ENCODE results near the gene ZNF653. TPM values are rescaled to one million over a fixed set of nuclear protein-coding genes. Genes with fewer than 3 reads are reported as not detected.

ZNF653 gene
- total and polyA plus RNA-seq, 2 of the 8 experiments (the other 6 are each of a cell fraction or from before 2014, with no cell fraction given): 7.0 to 7.9 TPM

DNA sequence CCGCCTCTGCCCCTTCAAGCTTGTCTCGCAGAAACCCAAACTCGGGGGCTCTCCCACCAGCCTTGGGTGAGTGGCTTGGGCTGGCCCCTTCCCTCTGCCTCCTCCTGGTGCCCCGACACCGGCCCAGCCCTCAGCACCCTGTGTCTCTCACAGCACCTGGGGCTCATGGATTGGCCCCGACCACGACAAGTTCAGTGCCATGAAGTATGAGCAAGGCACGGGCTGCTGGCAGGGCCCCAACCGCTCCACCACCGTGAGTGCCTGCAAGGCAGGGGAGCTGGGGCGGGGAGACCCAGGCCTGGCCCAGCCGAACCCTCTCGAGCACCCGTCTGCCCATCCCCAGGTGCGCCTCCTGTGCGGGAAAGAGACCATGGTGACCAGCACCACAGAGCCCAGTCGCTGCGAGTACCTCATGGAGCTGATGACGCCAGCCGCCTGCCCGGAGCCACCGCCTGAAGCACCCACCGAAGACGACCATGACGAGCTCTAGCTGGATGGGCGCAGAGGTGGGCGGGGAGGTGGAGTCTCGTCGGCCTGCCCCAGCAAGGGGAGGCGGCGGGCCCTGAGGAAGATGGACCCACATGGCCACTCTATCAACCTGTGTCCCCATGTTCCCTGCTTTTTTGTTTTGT, 56.6 kb downstream of the ZNF653 start (continued):
- TF ChIP-seq, protein P1, sequence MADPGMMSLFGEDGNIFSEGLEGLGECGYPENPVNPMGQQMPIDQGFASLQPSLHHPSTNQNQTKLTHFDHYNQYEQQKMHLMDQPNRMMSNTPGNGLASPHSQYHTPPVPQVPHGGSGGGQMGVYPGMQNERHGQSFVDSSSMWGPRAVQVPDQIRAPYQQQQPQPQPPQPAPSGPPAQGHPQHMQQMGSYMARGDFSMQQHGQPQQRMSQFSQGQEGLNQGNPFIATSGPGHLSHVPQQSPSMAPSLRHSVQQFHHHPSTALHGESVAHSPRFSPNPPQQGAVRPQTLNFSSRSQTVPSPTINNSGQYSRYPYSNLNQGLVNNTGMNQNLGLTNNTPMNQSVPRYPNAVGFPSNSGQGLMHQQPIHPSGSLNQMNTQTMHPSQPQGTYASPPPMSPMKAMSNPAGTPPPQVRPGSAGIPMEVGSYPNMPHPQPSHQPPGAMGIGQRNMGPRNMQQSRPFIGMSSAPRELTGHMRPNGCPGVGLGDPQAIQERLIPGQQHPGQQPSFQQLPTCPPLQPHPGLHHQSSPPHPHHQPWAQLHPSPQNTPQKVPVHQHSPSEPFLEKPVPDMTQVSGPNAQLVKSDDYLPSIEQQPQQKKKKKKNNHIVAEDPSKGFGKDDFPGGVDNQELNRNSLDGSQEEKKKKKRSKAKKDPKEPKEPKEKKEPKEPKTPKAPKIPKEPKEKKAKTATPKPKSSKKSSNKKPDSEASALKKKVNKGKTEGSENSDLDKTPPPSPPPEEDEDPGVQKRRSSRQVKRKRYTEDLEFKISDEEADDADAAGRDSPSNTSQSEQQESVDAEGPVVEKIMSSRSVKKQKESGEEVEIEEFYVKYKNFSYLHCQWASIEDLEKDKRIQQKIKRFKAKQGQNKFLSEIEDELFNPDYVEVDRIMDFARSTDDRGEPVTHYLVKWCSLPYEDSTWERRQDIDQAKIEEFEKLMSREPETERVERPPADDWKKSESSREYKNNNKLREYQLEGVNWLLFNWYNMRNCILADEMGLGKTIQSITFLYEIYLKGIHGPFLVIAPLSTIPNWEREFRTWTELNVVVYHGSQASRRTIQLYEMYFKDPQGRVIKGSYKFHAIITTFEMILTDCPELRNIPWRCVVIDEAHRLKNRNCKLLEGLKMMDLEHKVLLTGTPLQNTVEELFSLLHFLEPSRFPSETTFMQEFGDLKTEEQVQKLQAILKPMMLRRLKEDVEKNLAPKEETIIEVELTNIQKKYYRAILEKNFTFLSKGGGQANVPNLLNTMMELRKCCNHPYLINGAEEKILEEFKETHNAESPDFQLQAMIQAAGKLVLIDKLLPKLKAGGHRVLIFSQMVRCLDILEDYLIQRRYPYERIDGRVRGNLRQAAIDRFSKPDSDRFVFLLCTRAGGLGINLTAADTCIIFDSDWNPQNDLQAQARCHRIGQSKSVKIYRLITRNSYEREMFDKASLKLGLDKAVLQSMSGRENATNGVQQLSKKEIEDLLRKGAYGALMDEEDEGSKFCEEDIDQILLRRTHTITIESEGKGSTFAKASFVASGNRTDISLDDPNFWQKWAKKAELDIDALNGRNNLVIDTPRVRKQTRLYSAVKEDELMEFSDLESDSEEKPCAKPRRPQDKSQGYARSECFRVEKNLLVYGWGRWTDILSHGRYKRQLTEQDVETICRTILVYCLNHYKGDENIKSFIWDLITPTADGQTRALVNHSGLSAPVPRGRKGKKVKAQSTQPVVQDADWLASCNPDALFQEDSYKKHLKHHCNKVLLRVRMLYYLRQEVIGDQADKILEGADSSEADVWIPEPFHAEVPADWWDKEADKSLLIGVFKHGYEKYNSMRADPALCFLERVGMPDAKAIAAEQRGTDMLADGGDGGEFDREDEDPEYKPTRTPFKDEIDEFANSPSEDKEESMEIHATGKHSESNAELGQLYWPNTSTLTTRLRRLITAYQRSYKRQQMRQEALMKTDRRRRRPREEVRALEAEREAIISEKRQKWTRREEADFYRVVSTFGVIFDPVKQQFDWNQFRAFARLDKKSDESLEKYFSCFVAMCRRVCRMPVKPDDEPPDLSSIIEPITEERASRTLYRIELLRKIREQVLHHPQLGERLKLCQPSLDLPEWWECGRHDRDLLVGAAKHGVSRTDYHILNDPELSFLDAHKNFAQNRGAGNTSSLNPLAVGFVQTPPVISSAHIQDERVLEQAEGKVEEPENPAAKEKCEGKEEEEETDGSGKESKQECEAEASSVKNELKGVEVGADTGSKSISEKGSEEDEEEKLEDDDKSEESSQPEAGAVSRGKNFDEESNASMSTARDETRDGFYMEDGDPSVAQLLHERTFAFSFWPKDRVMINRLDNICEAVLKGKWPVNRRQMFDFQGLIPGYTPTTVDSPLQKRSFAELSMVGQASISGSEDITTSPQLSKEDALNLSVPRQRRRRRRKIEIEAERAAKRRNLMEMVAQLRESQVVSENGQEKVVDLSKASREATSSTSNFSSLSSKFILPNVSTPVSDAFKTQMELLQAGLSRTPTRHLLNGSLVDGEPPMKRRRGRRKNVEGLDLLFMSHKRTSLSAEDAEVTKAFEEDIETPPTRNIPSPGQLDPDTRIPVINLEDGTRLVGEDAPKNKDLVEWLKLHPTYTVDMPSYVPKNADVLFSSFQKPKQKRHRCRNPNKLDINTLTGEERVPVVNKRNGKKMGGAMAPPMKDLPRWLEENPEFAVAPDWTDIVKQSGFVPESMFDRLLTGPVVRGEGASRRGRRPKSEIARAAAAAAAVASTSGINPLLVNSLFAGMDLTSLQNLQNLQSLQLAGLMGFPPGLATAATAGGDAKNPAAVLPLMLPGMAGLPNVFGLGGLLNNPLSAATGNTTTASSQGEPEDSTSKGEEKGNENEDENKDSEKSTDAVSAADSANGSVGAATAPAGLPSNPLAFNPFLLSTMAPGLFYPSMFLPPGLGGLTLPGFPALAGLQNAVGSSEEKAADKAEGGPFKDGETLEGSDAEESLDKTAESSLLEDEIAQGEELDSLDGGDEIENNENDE (IDR thresholded peaks at IDR 0.05; ENCODE audit: insufficient replicate concordance, low read length): no peak
- TF ChIP-seq BACH1 (IDR thresholded peaks at IDR 0.05; ENCODE audit: low read length) (no peak), MAFK (IDR thresholded peaks at IDR 0.05; ENCODE audit: low read depth, low read length) (no peak), SIN3A (conservative IDR thresholded peaks at IDR 0.05 in 1 of 2, IDR thresholded peaks at IDR 0.05 in 1 of 2; ENCODE audit: low read depth in 1 of 2, low read length in 2 of 2) (no peak), SIRT6 (IDR thresholded peaks at IDR 0.05; ENCODE audit: low read length) (no peak), ZNF274 (IDR thresholded peaks at IDR 0.05; ENCODE audit: borderline replicate concordance, extremely low read depth, low read length) (no peak), KDM1A (IDR thresholded peaks at IDR 0.05; ENCODE audit: borderline replicate concordance, low read length) (no peak), FOSL1 (IDR thresholded peaks at IDR 0.05; ENCODE audit: insufficient read depth, low read depth, low read length) (no peak), POU5F1 (IDR thresholded peaks at IDR 0.05; ENCODE audit: low read depth, low read length) (no peak), SAP30 (IDR thresholded peaks at IDR 0.05; ENCODE audit: insufficient read depth, insufficient replicate concordance, low read length) (no peak)
